Dedifferentiated amniotic fluid mesenchymal stem cell (primary cell): ENCODE results near the gene CAMK1D.

Experiments
- DNase-seq: peaks from one replicate; pipeline ENCODE4 v3.0.0-alpha.2; 2016; ENCODE audit errors: extremely low spot score

The CAMK1D gene

GRCh38 chr10:12594448-12594944 lies 245.1 kb downstream of the CAMK1D start:
- no peak for DNase-seq

- no peak for DNase-seq
Measured at GRCh38 chr10:12595936-12596576, 246.7 kb downstream of the CAMK1D start.

- no peak for DNase-seq
Measured at GRCh38 chr10:12597176-12597575, 247.8 kb downstream of the CAMK1D start.

- no peak for DNase-seq
Measured at GRCh38 chr10:12597788-12598765, 248.7 kb downstream of the CAMK1D start.

- no peak for DNase-seq
Measured at GRCh38 chr10:12600652-12601051, 251.3 kb downstream of the CAMK1D start.

GRCh38 chr10:12602521-12602920 lies 253.2 kb downstream of the CAMK1D start:
- no peak for DNase-seq

- DNase-seq = no peak
Measured at GRCh38 chr10:12603766-12604470, 254.6 kb downstream of the CAMK1D start.

- DNase-seq = peak; percentile 71
Measured at GRCh38 chr10:12605580-12606405, 256.4 kb downstream of the CAMK1D start.

GRCh38 chr10:12606461-12606860 lies 257.1 kb downstream of the CAMK1D start:
- no peak for DNase-seq

GRCh38 chr10:12608761-12609160 lies 259.4 kb downstream of the CAMK1D start:
- no peak for DNase-seq

- DNase-seq = no peak
Measured at GRCh38 chr10:12609435-12609834, 260.1 kb downstream of the CAMK1D start.

GRCh38 chr10:12613136-12613535 lies 263.8 kb downstream of the CAMK1D start:
- no peak for DNase-seq

GRCh38 chr10:12614177-12614995 lies 265.0 kb downstream of the CAMK1D start:
- no peak for DNase-seq

- DNase-seq = no peak
Measured at GRCh38 chr10:12615296-12616220, 266.2 kb downstream of the CAMK1D start.

- no peak for DNase-seq
Measured at GRCh38 chr10:12617191-12618175, 268.1 kb downstream of the CAMK1D start.

GRCh38 chr10:12622016-12622415 lies 272.7 kb downstream of the CAMK1D start:
- DNase-seq = no peak

- no peak for DNase-seq
Measured at GRCh38 chr10:12622691-12623090, 273.3 kb downstream of the CAMK1D start.

GRCh38 chr10:12625393-12626023 lies 276.2 kb downstream of the CAMK1D start:
- no peak for DNase-seq
